IPS-NIHi11 (cell line): Measurements from ENCODE around the gene ENPP3.
A peak's percentile ranks its signal among the peaks of the same experiment; 100 is the strongest.
"Not testable (repeated sequence)": the region's sequence is repeated elsewhere in the genome, so short reads cannot be mapped to it uniquely, and the experiment has no call there.

Source experiments
- DNase-seq: peaks from one replicate; pipeline ENCODE4 v3.0.0; 2012; ENCODE audit warnings: mixed read lengths, low spot score

ENPP3 gene

GRCh38 chr6:131687022-131687421 lies 49.9 kb downstream of the ENPP3 start:
- DNase-seq = no peak

- no peak for DNase-seq
These were observed 51.2 kb downstream of the ENPP3 start for GRCh38 chr6:131688286-131688685.

GRCh38 chr6:131692031-131692430 lies 54.9 kb downstream of the ENPP3 start:
- DNase-seq = no peak

GRCh38 chr6:131692589-131692988 lies 55.5 kb downstream of the ENPP3 start:
- no peak for DNase-seq

- DNase-seq = no peak
These were observed 56.3 kb downstream of the ENPP3 start for GRCh38 chr6:131693384-131693783.

GRCh38 chr6:131694832-131695426 lies 57.8 kb downstream of the ENPP3 start:
- peak; percentile 84 for DNase-seq

GRCh38 chr6:131696956-131697355 lies 59.9 kb downstream of the ENPP3 start:
- no peak for DNase-seq

- not testable (repeated sequence) for DNase-seq
These were observed 63.7 kb downstream of the ENPP3 start for GRCh38 chr6:131700851-131701250.

GRCh38 chr6:131703905-131704304 lies 66.8 kb downstream of the ENPP3 start:
- DNase-seq = not testable (repeated sequence)

- DNase-seq = not testable (repeated sequence)
These were observed 73.8 kb downstream of the ENPP3 start, which contains the start of gene CTAGE9 for GRCh38 chr6:131710917-131711316. CTAGE9 (minus strand) TSS chr6:131711017; CDS start chr6:131711017, 0 bp downstream.

GRCh38 chr6:131715567-131715966 lies 78.5 kb downstream of the ENPP3 start:
- not testable (repeated sequence) for DNase-seq

- DNase-seq = no peak
These were observed 80.9 kb downstream of the ENPP3 start for GRCh38 chr6:131717836-131718542.

GRCh38 chr6:131721161-131721560 lies 84.1 kb downstream of the ENPP3 start:
- peak; percentile 18 for DNase-seq

GRCh38 chr6:131724114-131724513 lies 87.0 kb downstream of the ENPP3 start:
- DNase-seq = no peak

GRCh38 chr6:131727467-131727866 lies 90.4 kb downstream of the ENPP3 start:
- DNase-seq = no peak

GRCh38 chr6:131727868-131728267 lies 90.8 kb downstream of the ENPP3 start:
- DNase-seq = no peak

- DNase-seq = no peak
These were observed 91.3 kb downstream of the ENPP3 start for GRCh38 chr6:131728296-131728939.

GRCh38 chr6:131729550-131729949 lies 92.4 kb downstream of the ENPP3 start:
- DNase-seq = no peak

- no peak for DNase-seq
These were observed 93.2 kb downstream of the ENPP3 start for GRCh38 chr6:131730264-131730663.

GRCh38 chr6:131731224-131731623 lies 94.1 kb downstream of the ENPP3 start:
- no peak for DNase-seq

- DNase-seq = no peak
These were observed 96.4 kb downstream of the ENPP3 start for GRCh38 chr6:131733376-131734016.

GRCh38 chr6:131736003-131736596 lies 99.0 kb downstream of the ENPP3 start:
- no peak for DNase-seq
